ENCODE measurements around the gene RNF8. TPM values are rescaled to one million over a fixed set of nuclear protein-coding genes. Genes with fewer than 3 reads are reported as not detected.
"Not testable (repeated sequence)": the region's sequence is repeated elsewhere in the genome, so short reads cannot be mapped to it uniquely, and the experiment has no call there.

The RNF8 gene
- polyA plus RNA-seq, 1 experiment = 13.3 TPM

- CTCF ChIA-PET = interaction anchor here (1.1 to 1.5 kb wide), 2 partner anchors 16 to 18 kb away, joined by 3 to 4 read pairs; no protein-coding TSS in a partner anchor
Measured at GRCh38 chr6:37399131-37399530, 45.3 kb downstream of the RNF8 start.

GRCh38 chr6:37399795-37400490 lies 46.2 kb downstream of the RNF8 start:
- Histone ChIP-seq H3K27me3 (ENCODE audit: control insufficient read depth, insufficient read depth, low read length) (peaks cover 2% of the 10 kb centered on the region; the same call in 1 of the 2 replicates), H3K36me3 (ENCODE audit: control insufficient read depth, insufficient read depth, low read length) (no peaks in the 10 kb centered on the region; the same call in 1 of the 2 replicates), H3K4me3 (ENCODE audit: low read depth, low read length) (no peak overlapping the region)
- TF ChIP-seq CTCF (IDR thresholded peaks at IDR 0.05; ENCODE audit: insufficient read depth, low read depth, low read length) = no peak
- ChIA-PET CTCF (interaction anchor here (0.6 to 1.5 kb wide), 2 partner anchors 16 to 20 kb away, joined by 3 to 4 read pairs; no protein-coding TSS in a partner anchor), POLR2A (no interaction called here)
- no peak for DNase-seq (ENCODE audit: low read depth)

More at GRCh38 chr6:37399131-37399530, 45.3 kb downstream of the RNF8 start:
- POLR2A ChIA-PET = no interaction called here
- 0 out of 2 replicates have a peak, but pooled peaks cover 2% of the 10 kb centered on the region for H3K27me3 ChIP-seq (ENCODE audit: control insufficient read depth, insufficient read depth, low read length)
- TF ChIP-seq CTCF (IDR thresholded peaks at IDR 0.05; ENCODE audit: insufficient read depth, low read depth, low read length) = no peak
- no peak for DNase-seq (ENCODE audit: low read depth)
- no peaks in the 10 kb centered on the region; the same call in 1 of the 2 replicates for H3K36me3 ChIP-seq (ENCODE audit: control insufficient read depth, insufficient read depth, low read length)
- no peak overlapping the region for H3K4me3 ChIP-seq (ENCODE audit: low read depth, low read length)

GRCh38 chr6:37401658-37402057 lies 47.9 kb downstream of the RNF8 start:
- ChIA-PET CTCF (interaction anchor here (0.9 kb wide), 1 partner anchor 9 kb away, joined by 3 read pairs; no protein-coding TSS in a partner anchor), POLR2A (interaction anchor here (0.6 kb wide), 1 partner anchor 32 kb away, joined by 3 read pairs; no protein-coding TSS in a partner anchor)
- H3K4me3 ChIP-seq (ENCODE audit: low read depth, low read length); H3K27me3 ChIP-seq (ENCODE audit: control insufficient read depth, insufficient read depth, low read length); DNase-seq (ENCODE audit: low read depth); H3K36me3 ChIP-seq (ENCODE audit: control insufficient read depth, insufficient read depth, low read length): not testable (repeated sequence)

GRCh38 chr6:37406726-37407341 lies 53.1 kb downstream of the RNF8 start:
- DNase-seq (ENCODE audit: low read depth) = no peak
- Histone ChIP-seq H3K4me3 (ENCODE audit: low read depth, low read length) (no peak overlapping the region), H3K27me3 (ENCODE audit: control insufficient read depth, insufficient read depth, low read length) (peaks cover 3% of the 10 kb centered on the region; the same call in 1 of the 2 replicates), H3K36me3 (ENCODE audit: control insufficient read depth, insufficient read depth, low read length) (no peaks in the 10 kb centered on the region)
- TF ChIP-seq CTCF (IDR thresholded peaks at IDR 0.05; ENCODE audit: insufficient read depth, low read depth, low read length) = no peak
- CTCF ChIA-PET = no interaction called here
- POLR2A ChIA-PET = no interaction called here

- ChIA-PET POLR2A (no interaction called here), CTCF (no interaction called here)
- no peaks in the 10 kb centered on the region for H3K36me3 ChIP-seq (ENCODE audit: control insufficient read depth, insufficient read depth, low read length)
- no peak for DNase-seq (ENCODE audit: low read depth)
- H3K4me3 ChIP-seq (ENCODE audit: low read depth, low read length) = no peak overlapping the region
- peaks cover 3% of the 10 kb centered on the region; the same call in 1 of the 2 replicates for H3K27me3 ChIP-seq (ENCODE audit: control insufficient read depth, insufficient read depth, low read length)
- TF ChIP-seq CTCF (IDR thresholded peaks at IDR 0.05; ENCODE audit: insufficient read depth, low read depth, low read length) = no peak
Measured at GRCh38 chr6:37407948-37408347, 54.2 kb downstream of the RNF8 start.
